Activated naive CD8-positive, alpha-beta T cell treated with anti-CD3 and anti-CD28 coated beads, Interleukin-2, amount 50 U/mL, for 24 hours (primary cell): ENCODE results near the gene MAP3K13.
A peak's percentile ranks its signal among the peaks of the same experiment; 100 is the strongest.

ENCODE experiments used
- ATAC-seq: fragments of 150-1000 bp; cut with Tn5 transposase; one replicate; pipeline ENCODE4 v1.10.0; 2021
- DNase-seq: peaks from one replicate; pipeline ENCODE4 v3.0.0; 2021
- H3K27ac Mint-ChIP-seq: one replicate; pipeline ENCODE4 v1.8.0; 2021; ENCODE audit warnings: mild to moderate bottlenecking, mixed read lengths
- H3K27me3 Mint-ChIP-seq: one replicate; pipeline ENCODE4 v1.8.0; 2021; ENCODE audit warnings: mixed read lengths
- H3K36me3 Mint-ChIP-seq: one replicate; pipeline ENCODE4 v1.8.0; 2021; ENCODE audit warnings: low read depth, mixed read lengths
- H3K4me1 Mint-ChIP-seq: one replicate; pipeline ENCODE4 v1.8.0; 2021; ENCODE audit warnings: mixed read lengths
- H3K4me3 Mint-ChIP-seq: one replicate; pipeline ENCODE4 v1.8.0; 2021; ENCODE audit warnings: mild to moderate bottlenecking, moderate library complexity, mixed read lengths
- H3K9me3 Mint-ChIP-seq: one replicate; pipeline ENCODE4 v1.8.0; 2021; ENCODE audit warnings: mixed read lengths

Gene MAP3K13

DNA sequence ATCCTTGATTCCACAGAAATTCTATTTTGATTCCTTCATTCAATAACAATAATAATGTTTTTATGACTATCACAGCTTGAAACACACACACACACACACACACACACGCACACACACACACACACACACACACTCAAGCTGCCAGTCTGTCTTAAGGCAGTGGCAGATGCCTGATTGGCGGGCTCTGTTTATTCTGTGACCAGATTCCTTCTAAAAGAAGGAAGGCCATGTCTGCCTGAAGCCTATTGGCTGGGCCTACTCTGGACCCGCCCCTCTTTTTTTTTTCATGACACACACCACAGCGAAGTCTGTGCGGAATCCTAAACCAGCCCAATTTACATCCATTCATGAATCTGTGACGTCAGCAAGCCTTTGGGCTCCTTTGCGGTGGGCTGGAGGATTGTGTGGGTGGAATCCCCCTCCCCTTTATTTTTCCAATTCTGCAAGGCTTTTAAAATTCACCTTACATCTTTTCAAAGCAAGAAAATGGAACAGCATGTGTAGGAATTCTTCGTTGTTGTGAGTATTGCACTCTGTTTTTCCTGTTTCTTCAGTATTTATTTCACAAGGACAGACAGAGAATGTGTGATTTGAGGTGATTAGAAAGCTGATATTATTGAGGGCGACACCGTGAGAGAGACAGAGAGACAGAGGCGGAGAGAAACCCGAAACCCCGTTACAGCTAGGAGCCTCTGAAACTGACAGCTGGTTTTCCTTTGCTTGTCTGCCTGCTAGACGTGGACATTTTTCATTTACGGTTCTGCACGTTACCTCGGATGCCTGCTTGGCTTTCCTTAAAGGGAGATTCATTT, at the start of gene MAP3K13:
TSS of gene MAP3K13 (plus strand) at position 287 of the 812 bp plus-strand sequence. CDS start 65,446 bp downstream, outside the sequence.
- Mint-ChIP-seq H3K4me3 (peak within 1 kb of the TSS; percentile 80), H3K27me3 (peaks cover 56% of the 10 kb centered on the region), H3K9me3 (no peaks in the 10 kb centered on the region), H3K36me3 (no peaks in the 10 kb centered on the region), H3K27ac (peak within 1 kb of the TSS; percentile 17), H3K4me1 (peaks cover 11% of the 10 kb centered on the region)
- DNase-seq = peak; percentile 13
- peak; percentile 96 for ATAC-seq

GRCh38 chr3:185313693-185314246, 49.2 kb upstream of the MAP3K13 start:
- H3K4me3 Mint-ChIP-seq = no peak overlapping the region

DNA sequence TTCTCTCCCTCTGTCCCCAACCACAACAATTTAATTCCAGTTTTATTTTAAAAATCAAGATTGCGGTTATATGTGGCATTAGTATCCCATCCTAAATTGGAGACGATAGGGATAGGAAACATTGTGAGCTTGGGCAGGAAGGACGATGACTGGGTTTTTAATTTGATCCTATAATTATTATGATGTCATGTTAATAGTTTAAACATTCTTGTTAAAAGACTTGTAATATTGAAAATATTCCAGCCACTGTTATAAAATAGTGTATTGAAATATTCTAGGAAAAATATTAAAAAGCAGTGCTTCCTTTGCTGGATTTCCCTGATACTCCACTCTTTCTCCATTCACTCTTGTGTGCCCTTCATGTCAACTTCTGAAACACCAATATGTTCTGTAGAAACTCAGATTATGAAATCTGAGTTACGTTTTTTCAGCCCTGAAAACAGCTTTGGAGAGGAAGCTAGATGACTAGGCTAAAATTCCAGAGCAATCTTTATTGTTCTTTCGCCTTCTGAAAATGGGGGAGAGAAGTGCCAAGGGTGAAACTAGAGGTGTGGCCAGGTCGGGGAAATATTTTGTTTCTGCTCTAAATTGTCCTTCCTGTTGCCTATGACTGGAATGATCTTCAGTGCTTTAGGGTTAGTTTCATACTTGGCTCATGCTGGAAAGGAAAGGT, 46.1 kb upstream of the MAP3K13 start:
- H3K36me3 Mint-ChIP-seq = no peaks in the 10 kb centered on the region
- peaks cover 3% of the 10 kb centered on the region for H3K27me3 Mint-ChIP-seq
- H3K27ac Mint-ChIP-seq = no peak overlapping the region
- DNase-seq (no peak), ATAC-seq (no peak)
- peaks cover 6% of the 10 kb centered on the region for H3K4me1 Mint-ChIP-seq
- H3K4me3 Mint-ChIP-seq = no peak overlapping the region
- H3K9me3 Mint-ChIP-seq = no peaks in the 10 kb centered on the region

More at GRCh38 chr3:185313693-185314246, 49.2 kb upstream of the MAP3K13 start:
- peaks cover 6% of the 10 kb centered on the region for H3K4me1 Mint-ChIP-seq
- H3K36me3 Mint-ChIP-seq = peaks cover 9% of the 10 kb centered on the region
- H3K27me3 Mint-ChIP-seq = peaks cover 3% of the 10 kb centered on the region
- H3K27ac Mint-ChIP-seq = no peak overlapping the region
- peaks cover 10% of the 10 kb centered on the region for H3K9me3 Mint-ChIP-seq
- ATAC-seq = no peak
- DNase-seq = no peak

GRCh38 chr3:185317674-185318073, 45.3 kb upstream of the MAP3K13 start:
- DNase-seq (no peak), ATAC-seq (no peak)
- peaks cover 6% of the 10 kb centered on the region for H3K4me1 Mint-ChIP-seq
- no peak overlapping the region for H3K27ac Mint-ChIP-seq
- H3K36me3 Mint-ChIP-seq = no peaks in the 10 kb centered on the region
- H3K9me3 Mint-ChIP-seq = no peaks in the 10 kb centered on the region
- peaks cover 3% of the 10 kb centered on the region for H3K27me3 Mint-ChIP-seq
- H3K4me3 Mint-ChIP-seq = no peak overlapping the region

DNA sequence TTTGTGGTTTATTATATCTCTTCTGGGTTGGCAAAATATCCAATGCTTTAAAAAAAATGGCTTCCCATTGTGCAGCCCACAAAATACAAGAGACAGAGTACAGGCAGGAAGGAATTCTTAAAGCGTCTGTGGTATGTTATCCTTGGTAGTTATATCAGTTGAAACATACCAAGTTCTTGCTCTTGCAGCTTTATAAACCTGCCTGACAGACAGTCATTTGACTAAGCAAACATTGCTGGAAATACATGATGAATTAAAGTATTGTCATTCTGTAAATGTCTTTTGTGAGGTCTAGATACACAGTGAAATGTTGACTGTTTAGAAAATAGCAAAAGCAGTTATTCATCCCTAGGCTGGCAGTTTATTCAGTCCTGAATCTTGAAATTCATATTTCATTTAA, 44.8 kb upstream of the MAP3K13 start:
- H3K4me1 Mint-ChIP-seq = peaks cover 6% of the 10 kb centered on the region

DNA sequence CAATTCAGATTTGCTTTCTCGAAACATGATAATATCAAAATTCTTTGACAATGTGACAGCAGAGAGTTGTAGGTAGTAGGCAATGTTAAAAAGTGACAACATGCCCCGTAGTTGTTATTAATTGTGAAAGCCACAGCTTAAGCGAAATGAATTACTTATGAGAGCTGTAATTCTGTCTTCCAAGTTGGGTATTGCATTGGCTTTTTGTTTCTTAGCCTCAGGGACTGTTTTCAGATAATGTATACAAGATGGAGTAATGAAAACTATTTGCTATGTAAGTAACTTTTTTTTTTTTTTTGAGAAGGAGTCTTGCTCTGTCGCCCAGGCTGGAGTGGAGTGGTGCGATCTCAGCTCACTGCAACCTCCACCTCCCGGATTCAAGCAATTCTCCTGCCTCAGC, 43.1 kb upstream of the MAP3K13 start:
- Mint-ChIP-seq H3K36me3 (no peaks in the 10 kb centered on the region), H3K4me1 (peaks cover 6% of the 10 kb centered on the region), H3K9me3 (no peaks in the 10 kb centered on the region), H3K27me3 (peaks cover 3% of the 10 kb centered on the region), H3K4me3 (no peak overlapping the region), H3K27ac (no peak overlapping the region)
- DNase-seq = no peak
- ATAC-seq = no peak

More for the DNA sequence above, 44.8 kb upstream of the MAP3K13 start:
- DNase-seq (no peak), ATAC-seq (no peak)
- Mint-ChIP-seq H3K27me3 (peaks cover 3% of the 10 kb centered on the region), H3K4me3 (no peak overlapping the region), H3K9me3 (no peaks in the 10 kb centered on the region), H3K27ac (no peak overlapping the region), H3K36me3 (no peaks in the 10 kb centered on the region)

DNA sequence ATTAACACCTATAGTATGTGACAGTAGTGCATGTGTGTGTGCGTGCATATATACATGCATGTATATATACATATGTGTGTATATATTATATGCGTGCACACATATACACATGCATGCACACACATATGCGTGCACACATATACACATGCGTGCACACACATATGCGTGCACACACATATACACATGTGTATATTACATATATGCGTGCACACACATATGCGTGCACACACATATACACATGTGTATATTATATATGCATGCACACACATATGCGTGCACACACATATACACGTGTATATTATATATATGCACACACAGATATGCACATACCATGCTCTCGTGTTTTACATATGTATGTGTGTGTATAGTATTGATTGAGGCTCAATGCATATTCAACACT, 42.0 kb upstream of the MAP3K13 start:
- no peaks in the 10 kb centered on the region for H3K36me3 Mint-ChIP-seq

GRCh38 chr3:185322101-185322719, 40.7 kb upstream of the MAP3K13 start:
- Mint-ChIP-seq H3K27ac (no peak overlapping the region), H3K36me3 (no peaks in the 10 kb centered on the region), H3K4me1 (peaks cover 3% of the 10 kb centered on the region), H3K27me3 (peaks cover under 1% of the 10 kb centered on the region), H3K9me3 (no peaks in the 10 kb centered on the region), H3K4me3 (no peak overlapping the region)
- DNase-seq = no peak
- no peak for ATAC-seq

More for the DNA sequence above, 42.0 kb upstream of the MAP3K13 start:
- peaks cover 3% of the 10 kb centered on the region for H3K27me3 Mint-ChIP-seq
- H3K9me3 Mint-ChIP-seq = no peaks in the 10 kb centered on the region
- ATAC-seq (no peak), DNase-seq (no peak)
- H3K27ac Mint-ChIP-seq = no peak overlapping the region
- H3K4me1 Mint-ChIP-seq = peaks cover 6% of the 10 kb centered on the region
- H3K4me3 Mint-ChIP-seq = no peak overlapping the region

DNA sequence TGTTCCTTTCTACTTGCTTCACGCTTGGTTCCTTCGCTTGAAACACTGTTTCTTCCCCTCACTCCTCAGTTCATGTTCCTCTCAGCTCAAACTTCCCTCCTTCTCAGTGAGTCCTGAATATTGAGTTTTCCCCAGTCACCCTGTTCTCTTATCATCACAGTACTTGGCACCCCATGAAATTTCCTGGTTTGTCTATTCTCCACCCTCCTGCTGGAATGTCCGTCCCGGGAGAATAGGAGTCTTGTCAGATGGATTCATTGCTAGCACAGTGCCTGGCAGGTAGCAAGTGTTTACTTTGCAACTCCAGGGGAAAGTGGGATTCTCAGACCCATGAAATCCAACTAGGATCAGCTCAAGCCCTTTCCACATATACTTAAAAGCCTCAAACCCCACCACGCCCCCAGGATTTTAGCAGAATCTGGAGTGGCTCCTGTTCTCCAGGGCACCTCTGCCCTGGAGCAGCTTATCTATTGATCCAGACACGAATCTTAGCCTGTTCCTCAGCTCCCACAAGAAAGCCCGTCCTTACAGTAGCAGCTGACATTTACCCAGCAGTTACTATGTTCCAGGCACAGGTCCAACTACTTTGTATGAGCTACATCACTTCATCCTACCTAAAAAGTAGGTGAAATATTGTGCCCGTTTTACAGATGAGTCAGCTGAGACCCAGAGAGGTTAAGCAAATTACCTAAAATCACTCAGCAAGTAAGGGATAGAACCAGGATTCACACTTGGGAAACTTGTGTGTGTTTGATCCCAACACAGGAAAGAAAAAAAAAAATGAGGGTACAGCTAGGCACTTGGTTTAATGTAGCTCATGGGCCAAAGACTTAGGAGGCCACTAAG, 36.8 kb upstream of the MAP3K13 start:
- Mint-ChIP-seq H3K4me3 (no peak overlapping the region), H3K27ac (no peak overlapping the region), H3K27me3 (no peaks in the 10 kb centered on the region), H3K4me1 (no peaks in the 10 kb centered on the region), H3K9me3 (no peaks in the 10 kb centered on the region), H3K36me3 (no peaks in the 10 kb centered on the region)
- ATAC-seq = no peak
- DNase-seq = no peak

GRCh38 chr3:185327062-185327461, 35.9 kb upstream of the MAP3K13 start:
- H3K36me3 Mint-ChIP-seq = no peaks in the 10 kb centered on the region
- no peak for DNase-seq
- no peaks in the 10 kb centered on the region for H3K27me3 Mint-ChIP-seq
- no peaks in the 10 kb centered on the region for H3K9me3 Mint-ChIP-seq
- no peak for ATAC-seq
- peaks cover 2% of the 10 kb centered on the region for H3K4me1 Mint-ChIP-seq
- no peak overlapping the region for H3K4me3 Mint-ChIP-seq
- no peak overlapping the region for H3K27ac Mint-ChIP-seq

- Mint-ChIP-seq H3K36me3 (no peaks in the 10 kb centered on the region), H3K4me3 (no peak overlapping the region), H3K27ac (no peak overlapping the region), H3K4me1 (peaks cover 10% of the 10 kb centered on the region), H3K27me3 (no peaks in the 10 kb centered on the region), H3K9me3 (no peaks in the 10 kb centered on the region)
- no peak for DNase-seq
- no peak for ATAC-seq
Measured at GRCh38 chr3:185328324-185329004, 34.5 kb upstream of the MAP3K13 start.

DNA sequence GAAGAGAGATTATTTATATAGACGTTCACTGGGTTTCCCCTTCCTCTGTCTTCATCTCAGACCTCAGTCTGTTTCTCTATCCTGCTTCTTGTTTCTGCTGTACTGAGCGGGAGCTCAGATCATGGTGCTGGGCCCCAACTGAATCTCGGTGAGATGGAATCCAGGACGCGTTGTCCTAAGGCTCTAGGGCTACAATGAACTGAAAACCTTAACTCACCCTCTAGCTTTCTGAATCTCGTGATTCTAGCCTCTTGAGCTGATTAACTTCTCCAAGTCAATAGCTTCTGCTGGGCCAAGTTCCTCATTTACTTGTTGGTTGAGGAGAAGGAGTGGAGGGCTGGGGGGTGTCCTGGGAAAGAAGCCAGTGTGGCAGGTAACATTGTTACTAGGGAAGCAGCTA, 32.7 kb upstream of the MAP3K13 start:
- Mint-ChIP-seq H3K27ac (no peak overlapping the region), H3K36me3 (no peaks in the 10 kb centered on the region), H3K9me3 (no peaks in the 10 kb centered on the region)

GRCh38 chr3:185330644-185331043, 32.3 kb upstream of the MAP3K13 start:
- Mint-ChIP-seq H3K36me3 (no peaks in the 10 kb centered on the region), H3K27me3 (no peaks in the 10 kb centered on the region), H3K9me3 (no peaks in the 10 kb centered on the region), H3K27ac (no peak overlapping the region), H3K4me1 (peaks cover 10% of the 10 kb centered on the region), H3K4me3 (no peak overlapping the region)
- ATAC-seq (no peak), DNase-seq (no peak)

More for the DNA sequence above, 32.7 kb upstream of the MAP3K13 start:
- H3K4me1 Mint-ChIP-seq = peaks cover 10% of the 10 kb centered on the region
- no peak for ATAC-seq
- H3K27me3 Mint-ChIP-seq = no peaks in the 10 kb centered on the region
- DNase-seq = no peak
- no peak overlapping the region for H3K4me3 Mint-ChIP-seq
